Epithelial cell of proximal tubule (primary cell): ENCODE measurements around the gene LRRC63. TPM values are rescaled to one million over a fixed set of nuclear protein-coding genes. Genes with fewer than 3 reads are reported as not detected.
"Not testable (repeated sequence)": the region's sequence is repeated elsewhere in the genome, so short reads cannot be mapped to it uniquely, and the experiment has no call there.

Experiments used
- DNase-seq: peaks from one replicate; pipeline ENCODE4 v3.0.0-alpha.2; 2011; ENCODE audit warnings: low read depth
- H3K4me3 ChIP-seq: 2 replicates; pipeline ENCODE4 v1.5.1; 2011; ENCODE audit warnings: low read depth, mild to moderate bottlenecking, low read length
- CTCF ChIP-seq: conservative IDR thresholded peaks from 2 replicates; pipeline ENCODE4 v1.5.1; 2012; ENCODE audit warnings: low read depth, mild to moderate bottlenecking, low read length
- total RNA-seq: library from RNA; depleted of rRNA; stranded (reverse); fragments of >200 nt; gene quantifications from 2 replicates; pipeline ENCODE4 v1.2.3, GENCODE V29; 2015

The LRRC63 gene, protein sequence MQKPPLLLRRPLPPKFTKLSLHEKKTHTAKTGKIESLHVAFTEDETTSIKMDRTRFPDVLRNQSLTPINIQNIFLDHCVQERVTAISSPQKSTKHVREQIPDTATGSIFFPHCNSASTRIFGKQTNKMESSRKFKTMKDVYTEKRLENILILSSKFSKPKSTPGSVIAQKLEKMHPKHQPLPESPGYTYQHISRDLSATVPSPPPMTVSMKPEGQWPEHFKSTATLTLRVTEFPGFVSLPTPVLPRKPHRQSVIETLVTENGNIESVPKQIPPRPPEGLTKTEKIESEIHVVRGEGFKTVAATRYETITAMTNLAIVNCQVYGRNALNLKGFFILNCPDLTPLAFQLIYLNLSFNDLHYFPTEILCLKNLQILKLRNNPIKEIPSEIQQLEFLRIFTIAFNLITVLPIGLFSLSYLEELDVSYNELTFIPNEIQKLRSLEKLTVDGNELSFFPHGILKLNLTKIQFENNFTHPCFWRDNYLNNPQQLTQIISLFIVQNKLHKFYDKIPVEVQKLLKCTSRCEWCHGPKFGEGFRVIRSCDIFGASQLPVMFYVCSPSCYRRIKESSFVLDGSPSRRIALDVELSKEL
- not detected in 2 replicates for total RNA-seq

DNA sequence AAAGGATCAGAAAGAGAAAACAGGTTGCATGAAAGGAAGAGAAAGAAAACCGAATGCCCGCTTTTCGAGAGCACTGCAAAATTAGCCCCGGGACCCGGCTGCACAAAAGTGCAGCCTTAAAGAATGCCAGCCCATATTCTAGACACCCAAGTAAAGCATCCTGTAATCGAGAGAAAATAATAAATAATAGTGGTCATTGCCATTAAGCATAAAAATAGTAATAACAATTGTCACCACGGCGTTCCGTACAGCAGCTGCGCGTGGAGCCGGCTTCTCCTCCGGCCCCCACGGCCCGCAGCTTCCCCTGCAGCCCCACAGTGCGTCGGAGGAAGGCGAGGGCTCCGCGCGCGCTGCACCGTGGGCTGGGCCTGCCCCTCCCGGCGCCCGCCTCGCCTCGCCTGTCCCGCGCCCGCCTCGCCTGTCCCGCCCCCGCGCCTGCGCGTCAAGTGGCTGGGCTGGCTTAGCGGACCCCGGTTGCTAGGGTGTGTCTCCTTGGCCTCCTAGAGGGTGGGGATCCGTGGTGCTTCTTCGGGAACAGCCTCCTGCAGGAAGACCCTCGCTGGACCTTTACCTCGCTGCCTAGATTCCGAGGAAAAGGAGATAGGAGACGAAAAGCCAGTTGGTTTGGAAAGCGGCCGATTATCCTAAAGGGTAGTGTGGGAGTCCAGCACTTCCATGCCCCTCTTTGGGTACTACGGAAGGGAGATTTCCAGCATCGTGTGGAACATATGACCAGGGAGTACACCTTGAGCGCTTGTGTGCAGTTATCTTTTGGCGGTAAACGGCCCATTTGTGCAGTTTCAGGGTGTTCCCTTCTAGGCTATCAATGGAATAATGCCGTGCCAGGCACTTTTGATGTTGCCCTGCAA, at the start of gene LRRC63:
TSS of gene LRRC63 (plus strand) at position 446 of the 869 bp plus-strand sequence. CDS start 1,107 bp downstream, outside the sequence.
- DNase-seq: no peak
- no peak for TF ChIP-seq CTCF
- H3K4me3 ChIP-seq: peak within 1 kb of the TSS; percentile 58

- DNase-seq, H3K4me3 ChIP-seq: not testable (repeated sequence)
Measured at GRCh38 chr13:46162741-46163140, 49.0 kb upstream of the LRRC63 start.

GRCh38 chr13:46164661-46165060, 47.1 kb upstream of the LRRC63 start:
- TF ChIP-seq CTCF: no peak
- H3K4me3 ChIP-seq: no peak overlapping the region
- no peak for DNase-seq

DNA sequence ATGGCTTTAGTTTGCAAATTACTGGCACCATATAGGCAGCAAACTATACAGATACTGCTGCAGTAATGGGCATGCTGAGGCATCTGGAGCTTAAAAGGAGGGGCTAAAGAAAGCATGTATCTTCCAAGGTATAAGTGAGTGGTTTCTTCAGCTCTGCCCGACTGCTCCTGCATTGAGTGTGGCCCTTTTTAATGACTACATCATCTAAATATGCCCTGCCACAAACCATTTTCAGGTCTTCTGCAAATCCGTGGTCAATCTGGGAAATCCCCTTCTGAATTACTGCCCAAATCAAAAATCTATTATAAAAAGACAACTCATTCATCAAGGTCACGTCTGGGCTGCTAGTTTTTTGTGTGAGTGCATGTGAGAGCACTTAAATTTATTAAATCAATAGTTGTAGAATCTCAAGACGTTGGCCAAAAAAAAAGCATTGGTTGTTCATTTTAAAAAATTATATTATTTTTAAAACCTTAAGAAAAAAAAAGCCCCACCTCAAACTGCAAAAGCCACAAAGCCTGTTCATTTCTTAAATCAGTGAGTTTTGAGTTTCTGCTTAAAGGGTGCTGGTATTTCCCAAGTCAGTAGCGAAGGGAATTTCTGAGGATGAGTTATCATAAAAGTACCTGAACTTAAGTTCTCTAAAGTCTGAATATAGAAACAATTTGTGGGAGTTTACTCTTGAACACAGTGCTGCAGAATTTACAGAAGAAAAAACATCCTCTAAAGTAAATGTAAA, 46.1 kb upstream of the LRRC63 start:
- no peak overlapping the region for H3K4me3 ChIP-seq
- no peak for TF ChIP-seq CTCF
- no peak for DNase-seq

- no peak for DNase-seq
- no peak for TF ChIP-seq CTCF
- no peak overlapping the region for H3K4me3 ChIP-seq
Measured at GRCh38 chr13:46166224-46166584, 45.5 kb upstream of the LRRC63 start.

DNA sequence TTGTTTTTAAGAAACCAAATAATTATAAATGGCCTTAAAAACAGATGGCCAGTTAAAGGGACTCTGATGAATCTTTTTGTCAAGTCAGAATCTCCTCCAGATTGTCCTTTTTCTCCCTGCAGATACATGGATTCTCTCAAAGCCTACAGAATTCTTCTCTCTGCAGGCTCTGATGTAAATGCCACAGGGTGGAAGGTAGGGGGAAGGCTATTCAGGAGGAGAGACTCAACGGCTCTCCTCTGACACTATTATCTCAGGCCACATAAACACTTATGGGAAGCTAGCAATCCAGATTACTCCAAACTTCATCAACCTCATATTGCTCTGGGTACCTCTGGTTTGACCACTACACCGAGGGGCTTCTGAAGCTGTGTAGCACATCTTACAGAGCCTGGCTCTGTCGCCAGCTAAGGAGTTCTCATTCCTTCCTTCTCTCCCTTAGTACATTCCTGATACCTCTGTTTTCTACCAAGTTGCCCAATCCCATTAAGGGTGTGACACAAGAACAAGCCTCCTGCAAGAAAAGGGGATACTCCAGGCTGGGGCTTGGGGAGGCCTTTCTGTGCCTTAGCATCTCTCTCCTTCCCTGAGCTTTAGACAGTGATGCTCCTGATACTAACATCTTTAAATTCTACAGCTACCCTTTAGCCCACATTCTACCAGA, 44.6 kb upstream of the LRRC63 start:
- no peak for TF ChIP-seq CTCF
- DNase-seq: no peak
- no peak overlapping the region for H3K4me3 ChIP-seq
